Neuronal stem cell (in vitro differentiated cells): ENCODE measurements around the gene MYH4.

Experiments used
- DNase-seq: peaks from one replicate; pipeline ENCODE4 v3.0.0-alpha.2; 2013; ENCODE audit warnings: low spot score
- H2AFZ ChIP-seq: one replicate; pipeline ENCODE4 v1.6.1; 2013; ENCODE audit warnings: mild to moderate bottlenecking, low read length, inconsistent platforms
- H2AK5ac ChIP-seq: 2 replicates; pipeline ENCODE4 v1.6.1; 2013; ENCODE audit warnings: low read depth, mild to moderate bottlenecking, inconsistent platforms, low read length, moderate library complexity, mixed read lengths
- H2BK120ac ChIP-seq: 2 replicates; pipeline ENCODE4 v1.6.1; 2013; ENCODE audit warnings: low read depth, mild to moderate bottlenecking, inconsistent platforms, low read length, moderate library complexity, mixed read lengths
- H2BK12ac ChIP-seq: one replicate; pipeline ENCODE4 v1.6.1; 2013; ENCODE audit warnings: low read length, inconsistent platforms
- H2BK15ac ChIP-seq: 2 replicates; pipeline ENCODE4 v1.6.1; 2013; ENCODE audit warnings: mild to moderate bottlenecking, low read length, inconsistent platforms, mixed read lengths
- H2BK5ac ChIP-seq: one replicate; pipeline ENCODE4 v1.6.1; 2013; ENCODE audit warnings: inconsistent platforms, mild to moderate bottlenecking, low read length, moderate library complexity
- H3K14ac ChIP-seq: one replicate; pipeline ENCODE4 v1.6.1; 2013; ENCODE audit warnings: low read length, inconsistent platforms
- H3K18ac ChIP-seq: 2 replicates; pipeline ENCODE4 v1.6.1; 2013; ENCODE audit warnings: low read length, inconsistent platforms
- H3K23ac ChIP-seq: 2 replicates; pipeline ENCODE4 v1.6.1; 2013; ENCODE audit warnings: low read depth, mild to moderate bottlenecking, mixed read lengths, low read length, inconsistent platforms; ENCODE audit not compliant: poor library complexity
- H3K27ac ChIP-seq: replicated peaks from 3 replicates; pipeline ENCODE4 v1.5.1; 2013; ENCODE audit warnings: low read length, inconsistent platforms
- H3K27me3 ChIP-seq, 3 experiments: 2 replicates each; pipeline ENCODE4 v1.6.1; 2013; ENCODE audit warnings: low read length in 3 of 3, mild to moderate bottlenecking in 2 of 3, inconsistent platforms in 1 of 3, low read depth in 1 of 3, mixed read lengths in 1 of 3, moderate library complexity in 1 of 3; ENCODE audit not compliant: control insufficient read depth in 3 of 3, insufficient read depth in 3 of 3
- H3K36me3 ChIP-seq, 2 donors: replicated peaks in 1 of 2; 2 replicates each; pipeline ENCODE4 v1.6.1; 2013; ENCODE audit warnings: low read length in 2 of 2; ENCODE audit not compliant: control insufficient read depth in 2 of 2, insufficient read depth in 2 of 2
- H3K4ac ChIP-seq: 2 replicates; pipeline ENCODE4 v1.6.1; 2013; ENCODE audit warnings: inconsistent platforms, mild to moderate bottlenecking, low read length, moderate library complexity
- H3K4me1 ChIP-seq, 2 donors: 1 replicate in 1 of 2; 2 replicates in 1 of 2; pipeline ENCODE4 v1.6.1; 2013; ENCODE audit warnings: low read length in 2 of 2, low read depth in 1 of 2; ENCODE audit not compliant: control insufficient read depth in 2 of 2, insufficient read depth in 1 of 2
- H3K4me2 ChIP-seq: one replicate; pipeline ENCODE4 v1.6.1; 2013; ENCODE audit warnings: mild to moderate bottlenecking, low read length, inconsistent platforms; ENCODE audit not compliant: insufficient read depth, poor library complexity, severe bottlenecking
- H3K4me3 ChIP-seq, 2 donors: 2 replicates each; pipeline ENCODE4 v1.5.1; 2013; ENCODE audit warnings: low read length in 2 of 2, mild to moderate bottlenecking in 2 of 2, inconsistent platforms in 1 of 2, moderate library complexity in 1 of 2
- H3K79me1 ChIP-seq: one replicate; pipeline ENCODE4 v1.6.1; 2013; ENCODE audit warnings: low read depth, mild to moderate bottlenecking, inconsistent platforms, low read length, moderate library complexity
- H3K9ac ChIP-seq: one replicate; pipeline ENCODE4 v1.6.1; 2013; ENCODE audit warnings: mild to moderate bottlenecking, low read depth, low read length, inconsistent platforms; ENCODE audit not compliant: poor library complexity
- H3K9me3 ChIP-seq, 2 donors: replicated peaks in 1 of 2; 2 replicates each; pipeline versions ENCODE3 to v1.6.1; 2013; ENCODE audit warnings: low read length in 2 of 2, mild to moderate bottlenecking in 2 of 2, inconsistent platforms in 1 of 2, low read depth in 1 of 2, mixed read lengths in 1 of 2, moderate library complexity in 1 of 2; ENCODE audit not compliant: control insufficient read depth in 2 of 2, insufficient read depth in 1 of 2
- H4K8ac ChIP-seq: one replicate; pipeline ENCODE4 v1.6.1; 2013; ENCODE audit warnings: low read depth, mild to moderate bottlenecking, inconsistent platforms, low read length, moderate library complexity
- H4K91ac ChIP-seq: one replicate; pipeline ENCODE4 v1.6.1; 2013; ENCODE audit warnings: low read length, low read depth, mild to moderate bottlenecking, inconsistent platforms; ENCODE audit not compliant: poor library complexity
- WGBS, 2 donors: extraction: QIAGEN DNeasy Blood & Tissue Kit; methylation state at CpG; one replicate each; pipeline ENCODE4 v1.1.7; 2013; ENCODE audit warnings: missing lambda C conversion rate in 2 of 2, mixed read lengths in 1 of 2; ENCODE audit not compliant: insufficient read length in 2 of 2, insufficient replicate concordance in 1 of 2; ENCODE audit errors: extremely low coverage in 2 of 2; 5-methylcytosine and 5-hydroxymethylcytosine counted together

Gene MYH4

DNA sequence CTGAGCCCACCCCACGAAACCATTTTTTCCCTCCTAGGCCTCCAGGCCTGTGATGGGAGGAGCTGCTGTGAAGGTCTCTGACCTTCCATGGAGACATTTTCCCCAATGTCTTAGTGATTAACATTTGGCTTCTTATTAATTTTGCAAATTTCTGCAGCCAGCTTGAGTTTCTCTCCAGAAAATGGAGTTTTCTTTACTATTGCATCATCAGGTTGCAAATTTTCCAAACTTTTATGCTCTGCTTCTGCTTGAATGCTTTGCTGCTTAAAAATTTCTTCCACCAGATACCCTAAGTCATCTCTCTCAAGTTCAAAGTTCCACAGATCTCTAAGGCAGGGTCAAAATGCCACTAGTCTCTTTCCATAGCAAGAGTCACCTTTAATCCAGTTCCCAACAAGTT is 12.9 kb upstream of the MYH4 start:
- no peak for DNase-seq
- Histone ChIP-seq H4K91ac (no peak overlapping the region), H3K27me3 (no peaks in the 10 kb centered on the region), H3K9me3 (peaks cover 0 to 2% of the 10 kb centered on the region in 2 donors), H3K4ac (no peak overlapping the region), H3K4me1 (no peaks in the 10 kb centered on the region), H3K4me2 (no peak overlapping the region), H2BK12ac (no peak overlapping the region), H3K23ac (no peak overlapping the region), H2AK5ac (no peak overlapping the region), H3K14ac (no peak overlapping the region), H3K79me1 (no peaks in the 10 kb centered on the region), H3K9ac (no peak overlapping the region), H2BK5ac (no peak overlapping the region), H3K36me3 (no peaks in the 10 kb centered on the region), H2AFZ (no peak overlapping the region), H3K27ac (no peak overlapping the region), H4K8ac (no peak overlapping the region), H3K4me3 (no peak overlapping the region), H3K18ac (no peak overlapping the region), H2BK15ac (no peak overlapping the region), H2BK120ac (no peak overlapping the region)
- no CpG with 5 or more reads among the region's 1 CpG for WGBS, 2 donors

DNA sequence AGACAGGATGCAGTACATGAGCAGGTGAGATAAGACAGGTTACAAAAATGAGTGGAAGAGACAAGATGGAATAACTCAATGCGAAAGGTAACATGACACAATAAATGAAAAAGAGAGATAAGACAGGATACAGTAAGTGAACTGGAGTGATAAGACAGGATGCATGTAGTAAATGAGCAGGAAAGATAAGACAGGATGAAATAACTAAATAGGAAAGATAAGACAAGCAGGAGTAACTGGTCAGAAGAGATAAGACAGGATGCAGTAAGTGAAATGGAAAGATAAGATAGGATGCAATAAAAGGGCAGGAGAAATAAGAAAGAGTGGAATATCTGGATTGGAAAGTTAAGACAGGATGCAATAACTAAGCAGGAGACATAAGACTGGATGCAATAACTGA is 8.3 kb upstream of the MYH4 start:
- H3K36me3 ChIP-seq: no peaks in the 10 kb centered on the region
- H3K18ac ChIP-seq: no peak overlapping the region
- no peaks in the 10 kb centered on the region for H3K79me1 ChIP-seq
- H3K4ac ChIP-seq: no peak overlapping the region
- no peak overlapping the region for H3K27ac ChIP-seq
- H4K91ac ChIP-seq: no peak overlapping the region
- no CpG with 5 or more reads among the region's 1 CpG for WGBS, 2 donors
- no peaks in the 10 kb centered on the region for H3K4me1 ChIP-seq
- peaks cover 0 to 2% of the 10 kb centered on the region in 2 donors for H3K9me3 ChIP-seq
- no peak overlapping the region for H4K8ac ChIP-seq
- no peak overlapping the region for H2AFZ ChIP-seq
- no peak overlapping the region for H2BK5ac ChIP-seq
- no peak overlapping the region for H3K4me3 ChIP-seq
- H2BK12ac ChIP-seq: no peak overlapping the region
- no peak overlapping the region for H2AK5ac ChIP-seq
- no peak overlapping the region for H2BK15ac ChIP-seq
- H3K9ac ChIP-seq: no peak overlapping the region
- H3K27me3 ChIP-seq: no peaks in the 10 kb centered on the region
- H3K4me2 ChIP-seq: no peak overlapping the region
- no peak overlapping the region for H2BK120ac ChIP-seq
- no peak overlapping the region for H3K14ac ChIP-seq
- H3K23ac ChIP-seq: no peak overlapping the region
- no peak for DNase-seq

DNA sequence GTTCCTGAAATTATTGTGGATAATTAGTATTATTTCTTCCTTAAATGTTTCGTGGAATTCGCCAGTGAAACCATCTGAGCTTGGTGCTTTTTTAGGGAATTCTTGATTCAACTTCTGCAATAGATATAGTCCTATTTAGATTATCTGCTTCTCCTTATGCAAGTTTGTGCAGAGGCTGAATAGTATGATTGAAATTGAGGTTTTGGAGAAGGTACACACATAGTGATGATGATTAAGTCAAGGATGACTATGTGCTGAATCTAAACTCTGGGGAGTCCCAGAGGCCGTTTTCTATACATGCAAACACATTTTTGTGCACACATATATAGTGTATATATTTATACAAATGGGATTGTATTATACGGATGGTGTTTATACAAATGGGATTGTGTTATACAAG is 5.2 kb upstream of the MYH4 start:
- no peak overlapping the region for H2AFZ ChIP-seq
- no peaks in the 10 kb centered on the region for H3K36me3 ChIP-seq
- no peaks in the 10 kb centered on the region for H3K79me1 ChIP-seq
- no peak for DNase-seq
- no peak overlapping the region for H3K23ac ChIP-seq
- no peak overlapping the region for H2BK5ac ChIP-seq
- H4K91ac ChIP-seq: no peak overlapping the region
- H3K4ac ChIP-seq: no peak overlapping the region
- H3K27ac ChIP-seq: no peak overlapping the region
- H2BK12ac ChIP-seq: no peak overlapping the region
- no peak overlapping the region for H3K18ac ChIP-seq
- no peak overlapping the region for H3K9ac ChIP-seq
- no peaks in the 10 kb centered on the region for H3K4me1 ChIP-seq
- no peak overlapping the region for H2BK15ac ChIP-seq
- no peak overlapping the region for H3K4me2 ChIP-seq
- H3K14ac ChIP-seq: no peak overlapping the region
- no peak overlapping the region for H2BK120ac ChIP-seq
- H3K4me3 ChIP-seq: no peak overlapping the region
- H4K8ac ChIP-seq: no peak overlapping the region
- WGBS, 2 donors: no CpG with 5 or more reads among the region's 4 CpGs
- H3K9me3 ChIP-seq: no peaks in the 10 kb centered on the region
- no peaks in the 10 kb centered on the region for H3K27me3 ChIP-seq
- H2AK5ac ChIP-seq: no peak overlapping the region

DNA sequence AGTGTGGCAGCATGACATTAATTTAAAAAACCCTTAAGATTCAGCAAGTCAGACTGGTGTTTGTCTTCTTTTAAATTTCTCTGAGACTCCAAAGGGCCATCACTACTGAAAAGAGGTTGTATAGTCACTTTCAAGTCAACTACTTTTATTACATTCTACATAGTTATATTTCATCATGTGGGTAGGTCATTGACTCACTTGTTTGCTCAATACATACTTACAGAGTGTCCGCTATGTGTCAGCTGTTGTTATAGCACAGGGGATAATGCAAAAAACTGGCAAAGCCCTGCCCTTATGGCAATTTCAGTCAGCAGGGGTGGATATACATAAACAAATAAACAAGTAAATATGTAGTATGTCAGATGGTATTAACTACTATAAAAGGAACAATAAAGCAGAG is 2.5 kb upstream of the MYH4 start:
- DNase-seq: no peak
- Histone ChIP-seq H3K23ac (no peak overlapping the region), H3K79me1 (no peaks in the 10 kb centered on the region), H2AK5ac (no peak overlapping the region), H3K4me1 (no peaks in the 10 kb centered on the region), H3K27ac (no peak overlapping the region), H4K8ac (no peak overlapping the region), H2BK5ac (no peak overlapping the region), H2BK12ac (no peak overlapping the region), H2BK15ac (no peak overlapping the region), H3K14ac (no peak overlapping the region), H3K4ac (no peak overlapping the region), H2BK120ac (no peak overlapping the region), H3K4me2 (no peak overlapping the region), H3K27me3 (no peaks in the 10 kb centered on the region), H3K36me3 (no peaks in the 10 kb centered on the region), H3K4me3 (no peak overlapping the region), H4K91ac (no peak overlapping the region), H2AFZ (no peak overlapping the region), H3K9ac (no peak overlapping the region), H3K18ac (no peak overlapping the region), H3K9me3 (no peaks in the 10 kb centered on the region)
- WGBS, 2 donors: no CpG with 5 or more reads among the region's 1 CpG
